ENCODE measurements around the gene METTL25. TPM values are rescaled to one million over a fixed set of nuclear protein-coding genes. Genes with fewer than 3 reads are reported as not detected.

The METTL25 gene
- total and polyA plus RNA-seq, 10 of the 15 experiments (the other 5 are each of a cell fraction or from before 2014, with no cell fraction given), result 5.6 to 11.3 (median 8.0) TPM

GRCh38 chr12:82522285-82522684 is 164.0 kb downstream of the METTL25 start:
- intact Hi-C loops (cut with micrococcal nuclease; ENCODE audit: unreplicated experiment), result no loop called here
- no peak for ATAC-seq
- BruUV-seq (replicated peaks), result no TSS peak

GRCh38 chr12:82522762-82523161 is 164.4 kb downstream of the METTL25 start:
- CTCF ChIA-PET, result interaction anchor here (0.9 to 5.0 kb wide), 4 partner anchors 43 to 163 kb away, joined by 3 to 55 read pairs (median 3); no protein-coding TSS in a partner anchor
- Histone ChIP-seq H3K4me1 (ENCODE audit: control insufficient read depth, insufficient read depth, low read length) (no peaks in the 10 kb centered on the region), H3K4me3 (no peak overlapping the region), H3K9ac (ENCODE audit: control insufficient read depth, insufficient read depth, low read length) (no peak overlapping the region), H3K79me2 (ENCODE audit: control insufficient read depth, insufficient read depth, low read length) (no peaks in the 10 kb centered on the region), H3K27me3 (replicated peaks in 1 of 2; ENCODE audit: control insufficient read depth in 2 of 2, insufficient read depth in 2 of 2, low read length in 1 of 2) (no peaks in the 10 kb centered on the region), H3K27ac (ENCODE audit: control insufficient read depth, insufficient read depth) (no peak overlapping the region), H4K20me1 (ENCODE audit: control insufficient read depth, insufficient read depth) (no peaks in the 10 kb centered on the region), H3K36me3 (ENCODE audit: control insufficient read depth in 2 of 2, insufficient read depth in 2 of 2, low read length in 1 of 2) (no peaks in the 10 kb centered on the region), H3K9me3 (replicated peaks; ENCODE audit: control insufficient read depth, insufficient read depth, low read length) (no peaks in the 10 kb centered on the region), H2AFZ (ENCODE audit: control insufficient read depth, low read depth, low read length) (no peak overlapping the region), H3K4me2 (ENCODE audit: control insufficient read depth, insufficient read depth) (no peak overlapping the region)
- POLR2A ChIA-PET, result interaction anchor here (0.9 kb wide), 1 partner anchor 97 kb away, joined by 3 read pairs; no protein-coding TSS in a partner anchor
- intact Hi-C loops (cut with micrococcal nuclease; ENCODE audit: unreplicated experiment) (no loop called here), in situ Hi-C loops (cut with MboI) (loop anchor here (10.0 kb wide), 1 partner anchor 1302 kb away; no protein-coding TSS in a partner anchor)
- SMC1A ChIA-PET (ENCODE audit: uncharacterized antibody, unreplicated experiment), result interaction anchor here (1.0 to 3.5 kb wide), 3 partner anchors 72 to 104 kb away, joined by 3 to 36 read pairs (median 4); no protein-coding TSS in a partner anchor
- RAD21 ChIA-PET (ENCODE audit: unreplicated experiment), result interaction anchor here (0.6 to 0.7 kb wide), 2 partner anchors 9 to 1979 kb away, joined by 3 to 4 read pairs; no protein-coding TSS in a partner anchor
- DNase-seq (ENCODE audit: low read depth, low spot score) (no peak), ATAC-seq (no peak), FAIRE-seq (no peak)
- BruUV-seq (replicated peaks), result no TSS peak
- TF ChIP-seq CUX1 (IDR thresholded peaks at IDR 0.05; ENCODE audit: insufficient replicate concordance, low read depth, low read length) (no peak), NFYB (IDR thresholded peaks at IDR 0.05; ENCODE audit: insufficient read depth, low read depth, low read length) (no peak)

More at GRCh38 chr12:82522285-82522684, 164.0 kb downstream of the METTL25 start:
- Histone ChIP-seq H3K9me3 (replicated peaks; ENCODE audit: control insufficient read depth, insufficient read depth, low read length) (no peaks in the 10 kb centered on the region), H3K4me1 (ENCODE audit: control insufficient read depth, insufficient read depth, low read length) (no peaks in the 10 kb centered on the region), H2AFZ (ENCODE audit: control insufficient read depth, low read depth, low read length) (no peak overlapping the region), H3K9ac (ENCODE audit: control insufficient read depth, insufficient read depth, low read length) (no peak overlapping the region), H3K36me3 (ENCODE audit: control insufficient read depth in 2 of 2, insufficient read depth in 2 of 2, low read length in 1 of 2) (no peaks in the 10 kb centered on the region), H3K27me3 (replicated peaks in 1 of 2; ENCODE audit: control insufficient read depth in 2 of 2, insufficient read depth in 2 of 2, low read length in 1 of 2) (no peaks in the 10 kb centered on the region), H3K27ac (ENCODE audit: control insufficient read depth, insufficient read depth) (no peak overlapping the region), H4K20me1 (ENCODE audit: control insufficient read depth, insufficient read depth) (no peaks in the 10 kb centered on the region), H3K4me2 (ENCODE audit: control insufficient read depth, insufficient read depth) (no peak overlapping the region), H3K79me2 (ENCODE audit: control insufficient read depth, insufficient read depth, low read length) (no peaks in the 10 kb centered on the region), H3K4me3 (no peak overlapping the region)
- in situ Hi-C loops (cut with MboI), result loop anchor here (10.0 kb wide), 1 partner anchor 1303 kb away; no protein-coding TSS in a partner anchor
- WGBS (ENCODE audit: insufficient coverage, insufficient replicate concordance, low lambda C conversion rate, missing lambda C conversion rate), result 71% methylated on average over 4 of the region's 4 CpGs
- ChIA-PET POLR2A (interaction anchor here (0.9 kb wide), 1 partner anchor 97 kb away, joined by 3 read pairs; no protein-coding TSS in a partner anchor), SMC1A (ENCODE audit: uncharacterized antibody, unreplicated experiment) (interaction anchor here (1.0 kb wide), 1 partner anchor 104 kb away, joined by 3 read pairs; no protein-coding TSS in a partner anchor), CTCF (interaction anchor here (1.3 to 5.0 kb wide), 3 partner anchors 102 to 163 kb away, joined by 3 to 55 read pairs (median 3); no protein-coding TSS in a partner anchor), RAD21 (ENCODE audit: unreplicated experiment) (interaction anchor here (0.6 to 0.7 kb wide), 2 partner anchors 8 to 1979 kb away, joined by 3 to 4 read pairs; no protein-coding TSS in a partner anchor)
- TF ChIP-seq RCOR1 (conservative IDR thresholded peaks at IDR 0.05; ENCODE audit: low read depth, low read length) (no peak), NFIC (IDR thresholded peaks at IDR 0.05; ENCODE audit: low read depth, low read length) (no peak), YBX1 (IDR thresholded peaks at IDR 0.05) (no peak), GABPA (IDR thresholded peaks at IDR 0.05; ENCODE audit: low read depth) (no peak), HDAC6 (IDR thresholded peaks at IDR 0.05; ENCODE audit: unreplicated experiment) (no peak), ZBED1 (IDR thresholded peaks at IDR 0.05; ENCODE audit: borderline replicate concordance) (no peak), CBX5 (IDR thresholded peaks at IDR 0.05; ENCODE audit: low read depth) (no peak), IKZF2 (IDR thresholded peaks at IDR 0.05) (no peak), NFXL1 (IDR thresholded peaks at IDR 0.05; ENCODE audit: borderline replicate concordance) (no peak), MTA2 (IDR thresholded peaks at IDR 0.05; ENCODE audit: low read depth) (no peak), BACH1 (IDR thresholded peaks at IDR 0.05; ENCODE audit: borderline replicate concordance) (no peak), SMAD5 (IDR thresholded peaks at IDR 0.05; ENCODE audit: low read depth) (no peak)
- FAIRE-seq (no peak), DNase-seq (ENCODE audit: low read depth, low spot score) (no peak)

All from GM12878 (cell line).